PC-3 (cell line): ENCODE results near the gene PTPRN2.

Experiments used
- EZH2 ChIP-seq: fragments of 300-600 bp; sonication (generic); IDR thresholded peaks from one replicate; pipeline ENCODE4 v1.6.1; 2017; ENCODE audit warnings: antibody characterized with exemption, mild to moderate bottlenecking, low read length; ENCODE audit not compliant: unreplicated experiment
- TF ChIP-seq, protein P1 (sequence below): fragments of 300-600 bp; sonication (generic); conservative IDR thresholded peaks from 2 replicates; pipeline ENCODE4 v1.5.1; 2017; ENCODE audit warnings: antibody characterized with exemption, low read depth, mild to moderate bottlenecking, low read length

DNA sequence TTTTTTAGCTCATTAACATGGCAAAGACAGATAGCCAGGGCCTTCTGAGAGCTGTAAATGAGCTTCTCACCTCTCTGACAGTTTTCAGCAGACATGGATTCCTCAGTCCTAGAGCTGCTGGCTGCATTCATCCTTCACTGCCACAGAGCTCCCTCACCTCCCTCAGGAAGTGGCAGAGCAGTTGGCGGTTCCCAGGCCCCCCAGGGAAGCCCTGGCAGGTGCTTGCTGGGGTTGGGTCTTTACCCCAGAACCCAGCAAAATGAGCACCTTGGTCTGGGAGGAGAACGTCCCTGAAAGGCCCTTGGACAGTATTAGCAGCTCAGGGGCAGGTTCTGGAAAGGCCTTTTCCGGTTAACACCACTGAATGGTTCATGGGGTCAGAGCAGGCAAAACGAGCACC lies 288.0 kb downstream of the PTPRN2 start:
- TF ChIP-seq, protein P1, sequence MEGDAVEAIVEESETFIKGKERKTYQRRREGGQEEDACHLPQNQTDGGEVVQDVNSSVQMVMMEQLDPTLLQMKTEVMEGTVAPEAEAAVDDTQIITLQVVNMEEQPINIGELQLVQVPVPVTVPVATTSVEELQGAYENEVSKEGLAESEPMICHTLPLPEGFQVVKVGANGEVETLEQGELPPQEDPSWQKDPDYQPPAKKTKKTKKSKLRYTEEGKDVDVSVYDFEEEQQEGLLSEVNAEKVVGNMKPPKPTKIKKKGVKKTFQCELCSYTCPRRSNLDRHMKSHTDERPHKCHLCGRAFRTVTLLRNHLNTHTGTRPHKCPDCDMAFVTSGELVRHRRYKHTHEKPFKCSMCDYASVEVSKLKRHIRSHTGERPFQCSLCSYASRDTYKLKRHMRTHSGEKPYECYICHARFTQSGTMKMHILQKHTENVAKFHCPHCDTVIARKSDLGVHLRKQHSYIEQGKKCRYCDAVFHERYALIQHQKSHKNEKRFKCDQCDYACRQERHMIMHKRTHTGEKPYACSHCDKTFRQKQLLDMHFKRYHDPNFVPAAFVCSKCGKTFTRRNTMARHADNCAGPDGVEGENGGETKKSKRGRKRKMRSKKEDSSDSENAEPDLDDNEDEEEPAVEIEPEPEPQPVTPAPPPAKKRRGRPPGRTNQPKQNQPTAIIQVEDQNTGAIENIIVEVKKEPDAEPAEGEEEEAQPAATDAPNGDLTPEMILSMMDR: no peak
- TF ChIP-seq EZH2: no peak
